Bronchial epithelial cell (primary cell): ENCODE results near the gene SMYD4. TPM values are rescaled to one million over a fixed set of nuclear protein-coding genes. Genes with fewer than 3 reads are reported as not detected.

Source experiments
- DNase-seq: peaks from one replicate; pipeline ENCODE4 v3.0.0-alpha.2; 2010; ENCODE audit warnings: low read depth
- FAIRE-seq: peaks from 2 replicates; lab custom pipeline; 2011; peaks lifted over from hg19 to GRCh38; lab: Jason Lieb, UNC
- H3K27me3 ChIP-seq: 2 replicates; pipeline ENCODE4 v1.5.1; 2011; ENCODE audit warnings: low read length; ENCODE audit not compliant: control insufficient read depth, insufficient read depth
- H3K36me3 ChIP-seq: 2 replicates; pipeline ENCODE4 v1.5.1; 2011; ENCODE audit warnings: low read length; ENCODE audit not compliant: control insufficient read depth, insufficient read depth
- H3K4me3 ChIP-seq: 2 replicates; pipeline ENCODE4 v1.5.1; 2011; ENCODE audit warnings: mild to moderate bottlenecking, low read depth, low read length, control low read depth
- CTCF ChIP-seq: IDR thresholded peaks from 2 replicates; pipeline ENCODE4 v1.5.1; 2011; ENCODE audit warnings: mild to moderate bottlenecking, moderate library complexity, low read length, control low read depth, inconsistent platforms; ENCODE audit not compliant: insufficient read depth, severe bottlenecking
- total RNA-seq: library from RNA; depleted of rRNA; stranded (reverse); fragments of >200 nt; gene quantifications from 2 replicates; pipeline ENCODE4 v1.2.1, GENCODE V29; 2014

SMYD4 gene
- total RNA-seq, 1 donor from 2014 or later = 7.9 TPM

- H3K36me3 ChIP-seq = peaks cover 20% of the 10 kb centered on the region
- H3K4me3 ChIP-seq = no peak overlapping the region
- TF ChIP-seq CTCF = no peak
- FAIRE-seq (no peak), DNase-seq (no peak)
- H3K27me3 ChIP-seq = no peaks in the 10 kb centered on the region
Measured at GRCh38 chr17:1732833-1733321, 96.8 kb downstream of the SMYD4 start.

GRCh38 chr17:1732241-1732832 lies 97.4 kb downstream of the SMYD4 start:
- no peak for TF ChIP-seq CTCF
- no peak overlapping the region for H3K4me3 ChIP-seq
- DNase-seq = no peak
- H3K27me3 ChIP-seq = no peaks in the 10 kb centered on the region
- peak; percentile 23 for FAIRE-seq
- H3K36me3 ChIP-seq = peaks cover 16% of the 10 kb centered on the region

- Histone ChIP-seq H3K36me3 (peaks cover 19% of the 10 kb centered on the region), H3K4me3 (no peak overlapping the region), H3K27me3 (no peaks in the 10 kb centered on the region)
- FAIRE-seq (peak; percentile 64), DNase-seq (no peak)
- TF ChIP-seq CTCF = no peak
Measured at GRCh38 chr17:1731194-1731506, 98.6 kb downstream of the SMYD4 start.

GRCh38 chr17:1730326-1731193 lies 99.1 kb downstream of the SMYD4 start:
- Histone ChIP-seq H3K27me3 (no peaks in the 10 kb centered on the region), H3K4me3 (no peak overlapping the region), H3K36me3 (peaks cover 19% of the 10 kb centered on the region)
- no peak for TF ChIP-seq CTCF
- DNase-seq (peak; percentile 64), FAIRE-seq (no peak)

- FAIRE-seq (no peak), DNase-seq (no peak)
- Histone ChIP-seq H3K36me3 (peaks cover 19% of the 10 kb centered on the region), H3K27me3 (no peaks in the 10 kb centered on the region), H3K4me3 (no peak overlapping the region)
- no peak for TF ChIP-seq CTCF
Measured at GRCh38 chr17:1729966-1730325, 99.8 kb downstream of the SMYD4 start.

Other genes starting within 250 kb of the SMYD4 start
- 2.4 and 2.9 TPM in 2 replicates for gene SLC43A2, start 201.1 kb downstream of the SMYD4 start, total RNA-seq
- 0.38 and 0.53 TPM in 2 replicates for gene SCARF1, start 184.2 kb downstream of the SMYD4 start, total RNA-seq
- 3.4 and 3.8 TPM in 2 replicates for gene RILP, start 180.0 kb downstream of the SMYD4 start, total RNA-seq
- 57.7 and 71.0 TPM in 2 replicates for gene PRPF8, start 145.0 kb downstream of the SMYD4 start, total RNA-seq
- gene TLCD2, start 119.5 kb downstream of the SMYD4 start, total RNA-seq = 4.5 and 19.1 TPM in 2 replicates
- gene WDR81, start 105.2 kb downstream of the SMYD4 start, total RNA-seq = 13.8 and 21.6 TPM in 2 replicates
- gene SERPINF2, start 87.0 kb downstream of the SMYD4 start, total RNA-seq = 0.79 and 1.5 TPM in 2 replicates
- gene SERPINF1, start 67.8 kb downstream of the SMYD4 start, total RNA-seq = 51.3 and 112 TPM in 2 replicates
- gene RPA1, start 103 bp upstream of the SMYD4 start, total RNA-seq = 33.2 and 36.9 TPM in 2 replicates
- gene RTN4RL1, start 195.4 kb upstream of the SMYD4 start, total RNA-seq = 0.13 and 0.26 TPM in 2 replicates
- gene DPH1, start 200.3 kb upstream of the SMYD4 start, total RNA-seq = 10.8 and 14.7 TPM in 2 replicates
- gene OVCA2, start 212.1 kb upstream of the SMYD4 start, total RNA-seq = 54.4 and 69.0 TPM in 2 replicates
- gene HIC1, start 225.2 kb upstream of the SMYD4 start, total RNA-seq = 0.64 and 1.3 TPM in 2 replicates